DMS79 (cell line): ENCODE data around the gene HAND2.

Experiments used
- DNase-seq: peaks from one replicate; lab custom pipeline; 2025; lab: John Stamatoyannopoulos, UW

The HAND2 gene

GRCh38 chr4:173529477-173530325, at the start of gene HAND2:
HAND2 (minus strand) TSS chr4:173530229; CDS start chr4:173529289, 940 bp downstream.
- DNase-seq: peak; percentile 8

GRCh38 chr4:173578956-173579355, 48.9 kb upstream of the HAND2 start:
- no peak for DNase-seq

- DNase-seq: no peak
Observed at GRCh38 chr4:173577963-173578362, 47.9 kb upstream of the HAND2 start.

- DNase-seq: no peak
Observed at GRCh38 chr4:173575482-173576152, 45.6 kb upstream of the HAND2 start.

GRCh38 chr4:173573725-173574124, 43.7 kb upstream of the HAND2 start:
- DNase-seq: no peak

- DNase-seq: no peak
Observed at GRCh38 chr4:173573286-173573685, 43.3 kb upstream of the HAND2 start.

GRCh38 chr4:173572493-173573129, 42.6 kb upstream of the HAND2 start:
- no peak for DNase-seq

GRCh38 chr4:173571620-173572019, 41.6 kb upstream of the HAND2 start:
- no peak for DNase-seq

GRCh38 chr4:173565281-173565680, 35.3 kb upstream of the HAND2 start:
- no peak for DNase-seq

- DNase-seq: no peak
Observed at GRCh38 chr4:173564461-173564860, 34.4 kb upstream of the HAND2 start.

GRCh38 chr4:173560896-173561295, 30.9 kb upstream of the HAND2 start:
- DNase-seq: no peak

GRCh38 chr4:173556398-173557131, 26.5 kb upstream of the HAND2 start:
- DNase-seq: no peak

- no peak for DNase-seq
Observed at GRCh38 chr4:173547889-173548288, 17.9 kb upstream of the HAND2 start.

- no peak for DNase-seq
Observed at GRCh38 chr4:173546776-173547175, 16.7 kb upstream of the HAND2 start.

GRCh38 chr4:173545440-173545839, 15.4 kb upstream of the HAND2 start:
- DNase-seq: no peak

GRCh38 chr4:173543266-173543665, 13.2 kb upstream of the HAND2 start:
- DNase-seq: no peak

- no peak for DNase-seq
Observed at GRCh38 chr4:173539986-173540385, 10.0 kb upstream of the HAND2 start.

GRCh38 chr4:173538909-173539445, 8.9 kb upstream of the HAND2 start:
- DNase-seq: no peak

- DNase-seq: peak; percentile 34
Observed at GRCh38 chr4:173538148-173538908, 8.3 kb upstream of the HAND2 start.

- DNase-seq: no peak
Observed at GRCh38 chr4:173537613-173538147, 7.7 kb upstream of the HAND2 start.
